Testis (tissue), 2 donors: ENCODE results near the gene RBM24.

Experiments used
- CTCF ChIP-seq, 3 experiments: fragments of 450-650 bp in 2 of 3; fragments of 200-600 bp in 1 of 3; sonication (generic) in 1 of 3; IDR thresholded peaks; one replicate each; pipeline ENCODE4 v1.5.1; 2016 to 2019; ENCODE audit warnings: antibody characterized with exemption in 3 of 3, mild to moderate bottlenecking in 2 of 3, moderate library complexity in 1 of 3
- POLR2A ChIP-seq: fragments of 450-650 bp; IDR thresholded peaks from one replicate; pipeline ENCODE4 v1.6.1; 2017; ENCODE audit warnings: antibody characterized with exemption, mild to moderate bottlenecking, moderate library complexity

- no peak for TF ChIP-seq CTCF (IDR thresholded peaks at IDR 0.05)
- TF ChIP-seq POLR2A: no peak
These were observed 34.1 kb downstream of the RBM24 start for GRCh38 chr6:17315262-17315661.
